Hepatocyte (in vitro differentiated cells): ENCODE measurements around the gene UTS2R. TPM values are rescaled to one million over a fixed set of nuclear protein-coding genes. Genes with fewer than 3 reads are reported as not detected.

Experiments
- DNase-seq: peaks from one replicate; pipeline ENCODE4 v3.0.0-alpha.2; 2016; ENCODE audit warnings: low spot score
- H2AFZ ChIP-seq: fragments of 200-600 bp; sonication (generic); 2 replicates; pipeline ENCODE4 v1.6.0; 2016; ENCODE audit warnings: antibody characterized with exemption, mild to moderate bottlenecking
- H3K27ac ChIP-seq: fragments of 200-600 bp; sonication (generic); 2 replicates; pipeline ENCODE4 v1.5.1; 2016; ENCODE audit warnings: mild to moderate bottlenecking
- H3K27me3 ChIP-seq: fragments of 200-600 bp; sonication (generic); 2 replicates; pipeline ENCODE4 v1.6.1; 2016
- H3K36me3 ChIP-seq: fragments of 200-600 bp; sonication (generic); replicated peaks from 2 replicates; pipeline ENCODE4 v1.5.1; 2016; ENCODE audit warnings: low read depth; ENCODE audit not compliant: insufficient read depth
- H3K4me1 ChIP-seq: fragments of 200-600 bp; sonication (generic); 2 replicates; pipeline ENCODE4 v1.5.1; 2016; ENCODE audit warnings: mild to moderate bottlenecking, moderate library complexity; ENCODE audit not compliant: insufficient read depth
- H3K4me2 ChIP-seq: fragments of 200-600 bp; sonication (generic); 2 replicates; pipeline ENCODE4 v1.6.0; 2016
- H3K4me3 ChIP-seq: fragments of 200-600 bp; sonication (generic); 2 replicates; pipeline ENCODE4 v1.5.1; 2016; ENCODE audit warnings: mild to moderate bottlenecking
- H3K79me2 ChIP-seq: fragments of 200-600 bp; sonication (generic); 2 replicates; pipeline ENCODE4 v1.6.0; 2017; ENCODE audit warnings: mild to moderate bottlenecking
- H3K9me2 ChIP-seq: fragments of 200-600 bp; sonication (generic); replicated peaks from 2 replicates; pipeline ENCODE4 v1.6.0; 2017; ENCODE audit warnings: mild to moderate bottlenecking; ENCODE audit not compliant: insufficient read depth
- H3K9me3 ChIP-seq: fragments of 200-600 bp; sonication (generic); 2 replicates; pipeline ENCODE4 v1.5.1; 2016; ENCODE audit warnings: low read depth, mild to moderate bottlenecking
- H4K20me1 ChIP-seq: fragments of 200-600 bp; sonication (generic); 2 replicates; pipeline ENCODE4 v1.6.0; 2016; ENCODE audit warnings: mild to moderate bottlenecking; ENCODE audit not compliant: insufficient read depth, poor library complexity, severe bottlenecking
- EZH2 ChIP-seq: fragments of 200-600 bp; sonication (generic); IDR thresholded peaks from 2 replicates; pipeline ENCODE4 v1.6.1; 2016; ENCODE audit warnings: antibody characterized with exemption, mild to moderate bottlenecking, borderline replicate concordance
- EZH2phosphoT487 ChIP-seq: fragments of 200-600 bp; sonication (generic); IDR thresholded peaks from one replicate; pipeline ENCODE4 v1.6.1; 2018; ENCODE audit warnings: antibody characterized with exemption, mild to moderate bottlenecking, low read depth, moderate library complexity; ENCODE audit not compliant: unreplicated experiment, severe bottlenecking
- WGBS: methylation state at CpG from one replicate; pipeline ENCODE4 v1.1.6; 2016; ENCODE audit warnings: low lambda C conversion rate; ENCODE audit errors: missing lambda C conversion rate; 5-methylcytosine and 5-hydroxymethylcytosine counted together
- polyA plus RNA-seq: library from polyadenylated mRNA; unstranded; fragments of >200 nt; fragmentation: Nextera tagmentation; extraction: Ambion mirVana; gene quantifications from 2 replicates; pipeline ENCODE4 v1.2.1, GENCODE V29; 2016
- small RNA-seq: library from RNA; depleted of rRNA; stranded (forward); fragments of <200 nt; gene quantifications from one replicate; pipeline ENCODE3, GENCODE V24; 2014
- total RNA-seq: library from RNA; depleted of rRNA; stranded (reverse); fragments of >200 nt; gene quantifications from 2 replicates; pipeline ENCODE4 v1.2.3, GENCODE V29; 2014
- TF ChIP-seq, protein P1 (sequence below): fragments of 200-600 bp; sonication (generic); IDR thresholded peaks from 2 replicates; pipeline ENCODE4 v1.5.1; 2016; ENCODE audit warnings: antibody characterized with exemption, mild to moderate bottlenecking; ENCODE audit not compliant: poor library complexity

Gene UTS2R
- total and polyA plus RNA-seq, 2 experiments from 2014 or later, result 0.10 TPM; not detected in 1

GRCh38 chr17:82424863-82425159, 53.2 kb downstream of the UTS2R start:
- Histone ChIP-seq H3K4me2 (no peak overlapping the region), H3K27ac (no peak overlapping the region), H3K36me3 (no peaks in the 10 kb centered on the region), H3K4me1 (no peaks in the 10 kb centered on the region), H3K9me3 (no peaks in the 10 kb centered on the region), H3K79me2 (peaks cover 3% of the 10 kb centered on the region), H3K27me3 (no peaks in the 10 kb centered on the region), H4K20me1 (no peaks in the 10 kb centered on the region), H2AFZ (no peak overlapping the region), H3K9me2 (no peaks in the 10 kb centered on the region), H3K4me3 (no peak overlapping the region)
- TF ChIP-seq, protein P1, sequence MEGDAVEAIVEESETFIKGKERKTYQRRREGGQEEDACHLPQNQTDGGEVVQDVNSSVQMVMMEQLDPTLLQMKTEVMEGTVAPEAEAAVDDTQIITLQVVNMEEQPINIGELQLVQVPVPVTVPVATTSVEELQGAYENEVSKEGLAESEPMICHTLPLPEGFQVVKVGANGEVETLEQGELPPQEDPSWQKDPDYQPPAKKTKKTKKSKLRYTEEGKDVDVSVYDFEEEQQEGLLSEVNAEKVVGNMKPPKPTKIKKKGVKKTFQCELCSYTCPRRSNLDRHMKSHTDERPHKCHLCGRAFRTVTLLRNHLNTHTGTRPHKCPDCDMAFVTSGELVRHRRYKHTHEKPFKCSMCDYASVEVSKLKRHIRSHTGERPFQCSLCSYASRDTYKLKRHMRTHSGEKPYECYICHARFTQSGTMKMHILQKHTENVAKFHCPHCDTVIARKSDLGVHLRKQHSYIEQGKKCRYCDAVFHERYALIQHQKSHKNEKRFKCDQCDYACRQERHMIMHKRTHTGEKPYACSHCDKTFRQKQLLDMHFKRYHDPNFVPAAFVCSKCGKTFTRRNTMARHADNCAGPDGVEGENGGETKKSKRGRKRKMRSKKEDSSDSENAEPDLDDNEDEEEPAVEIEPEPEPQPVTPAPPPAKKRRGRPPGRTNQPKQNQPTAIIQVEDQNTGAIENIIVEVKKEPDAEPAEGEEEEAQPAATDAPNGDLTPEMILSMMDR, result no peak
- no peak for TF ChIP-seq EZH2phosphoT487
- TF ChIP-seq EZH2, result no peak
- WGBS, result 100% methylated on average over 1 of the region's 2 CpGs
- DNase-seq, result no peak

Small RNAs within 50 kb of the gene (small RNA-seq; reads per million reads assigned to genes)
- gene RF00019, result not detected

Other genes with a start within 250 kb of the UTS2R start
- 10.0 and 15.7 TPM in 2 replicates for gene CCDC57, start 158.9 kb upstream of the UTS2R start, total RNA-seq
- gene CCDC57, start 158.9 kb upstream of the UTS2R start, polyA plus RNA-seq, result 29.8 and 49.5 TPM in 2 replicates
- 240 and 290 TPM in 2 replicates for gene SLC16A3, start 142.7 kb upstream of the UTS2R start, total RNA-seq
- 114 and 125 TPM in 2 replicates for gene SLC16A3, start 142.7 kb upstream of the UTS2R start, polyA plus RNA-seq
- 55.7 and 72.5 TPM in 2 replicates for gene CSNK1D, start 98.1 kb upstream of the UTS2R start, total RNA-seq
- gene CSNK1D, start 98.1 kb upstream of the UTS2R start, polyA plus RNA-seq, result 152 and 193 TPM in 2 replicates
- 0.64 and 1.8 TPM in 2 replicates for gene CD7, start 54.2 kb upstream of the UTS2R start, total RNA-seq
- gene CD7, start 54.2 kb upstream of the UTS2R start, polyA plus RNA-seq, result 7.0 and 7.8 TPM in 2 replicates
- 9.3 and 9.7 TPM in 2 replicates for gene SECTM1, start 38.0 kb upstream of the UTS2R start, total RNA-seq
- gene SECTM1, start 38.0 kb upstream of the UTS2R start, polyA plus RNA-seq, result 9.9 and 15.0 TPM in 2 replicates
- not detected in 2 replicates for gene TEX19, start 12.5 kb upstream of the UTS2R start, total RNA-seq
- gene TEX19, start 12.5 kb upstream of the UTS2R start, polyA plus RNA-seq, result not detected in 2 replicates
- gene HEXD, start 46.6 kb downstream of the UTS2R start, total RNA-seq, result 27.7 and 32.6 TPM in 2 replicates
- 46.0 and 58.0 TPM in 2 replicates for gene HEXD, start 46.6 kb downstream of the UTS2R start, polyA plus RNA-seq
- 30.5 and 33.4 TPM in 2 replicates for gene OGFOD3, start 46.8 kb downstream of the UTS2R start, total RNA-seq
- 25.4 and 25.7 TPM in 2 replicates for gene OGFOD3, start 46.8 kb downstream of the UTS2R start, polyA plus RNA-seq
- gene CYBC1, start 79.0 kb downstream of the UTS2R start, total RNA-seq, result 61.9 and 64.6 TPM in 2 replicates
- 76.6 and 81.6 TPM in 2 replicates for gene CYBC1, start 79.0 kb downstream of the UTS2R start, polyA plus RNA-seq
- 43.9 and 54.9 TPM in 2 replicates for gene NARF, start 87.0 kb downstream of the UTS2R start, total RNA-seq
- 91.8 and 96.2 TPM in 2 replicates for gene NARF, start 87.0 kb downstream of the UTS2R start, polyA plus RNA-seq
- 30.2 and 40.9 TPM in 2 replicates for gene FOXK2, start 148.0 kb downstream of the UTS2R start, total RNA-seq
- 29.5 and 37.7 TPM in 2 replicates for gene FOXK2, start 148.0 kb downstream of the UTS2R start, polyA plus RNA-seq